Measurements from ENCODE around the gene UBE2L5. TPM values are rescaled to one million over a fixed set of nuclear protein-coding genes. Genes with fewer than 3 reads are reported as not detected.
A peak's percentile ranks its signal among the peaks of the same experiment; 100 is the strongest.

UBE2L5 gene
- total RNA-seq, 3 donors from 2014 or later (not counting 1 experiment from before 2014, with no cell fraction given) = not detected

DNA sequence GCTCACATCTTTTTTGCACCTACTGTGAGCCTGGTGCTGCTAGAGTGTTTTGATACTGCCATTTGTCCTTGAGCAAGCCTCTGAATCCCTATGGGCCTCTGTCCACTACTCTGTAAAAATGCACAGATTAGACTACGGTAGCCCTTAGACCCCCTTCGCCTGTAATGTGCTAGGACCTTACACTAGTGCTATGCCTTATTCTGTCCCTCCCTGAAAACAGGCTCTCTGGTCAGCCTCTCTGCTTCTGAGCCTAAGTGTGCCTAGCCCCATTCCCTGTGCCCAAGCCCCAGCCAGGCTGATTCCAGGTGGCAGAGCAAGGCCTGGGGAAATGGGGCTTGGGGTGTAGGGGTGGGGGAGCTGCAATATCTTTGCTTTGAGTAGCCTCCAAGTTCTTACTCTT lies 32.7 kb downstream of the UBE2L5 start:
- ATAC-seq = peak in 1 of 3 donors; percentile 21
- peaks cover 13 to 17% of the 10 kb centered on the region in 2 donors for H3K4me1 Mint-ChIP-seq
- no peak for DNase-seq
- Histone ChIP-seq H3K27me3 (ENCODE audit: control insufficient read depth, insufficient read depth, low read length) (no peaks in the 10 kb centered on the region), H3K4me1 (ENCODE audit: control insufficient read depth, insufficient read depth, low read length) (peaks cover 2% of the 10 kb centered on the region), H3K9me3 (ENCODE audit: control insufficient read depth, insufficient read depth, low read length) (no peaks in the 10 kb centered on the region), H3K4me3 (ENCODE audit: low read length) (no peak overlapping the region), H3K36me3 (ENCODE audit: control insufficient read depth, insufficient read depth, low read length) (peaks cover 18% of the 10 kb centered on the region), H3K27ac (ENCODE audit: low read length) (no peak overlapping the region)
- H3K4me3 Mint-ChIP-seq = no peak overlapping the region
- H3K27ac Mint-ChIP-seq = no peak overlapping the region
- H3K36me3 Mint-ChIP-seq = no peaks in the 10 kb centered on the region
- no peaks in the 10 kb centered on the region for H3K9me3 Mint-ChIP-seq
- TF ChIP-seq, protein P1, sequence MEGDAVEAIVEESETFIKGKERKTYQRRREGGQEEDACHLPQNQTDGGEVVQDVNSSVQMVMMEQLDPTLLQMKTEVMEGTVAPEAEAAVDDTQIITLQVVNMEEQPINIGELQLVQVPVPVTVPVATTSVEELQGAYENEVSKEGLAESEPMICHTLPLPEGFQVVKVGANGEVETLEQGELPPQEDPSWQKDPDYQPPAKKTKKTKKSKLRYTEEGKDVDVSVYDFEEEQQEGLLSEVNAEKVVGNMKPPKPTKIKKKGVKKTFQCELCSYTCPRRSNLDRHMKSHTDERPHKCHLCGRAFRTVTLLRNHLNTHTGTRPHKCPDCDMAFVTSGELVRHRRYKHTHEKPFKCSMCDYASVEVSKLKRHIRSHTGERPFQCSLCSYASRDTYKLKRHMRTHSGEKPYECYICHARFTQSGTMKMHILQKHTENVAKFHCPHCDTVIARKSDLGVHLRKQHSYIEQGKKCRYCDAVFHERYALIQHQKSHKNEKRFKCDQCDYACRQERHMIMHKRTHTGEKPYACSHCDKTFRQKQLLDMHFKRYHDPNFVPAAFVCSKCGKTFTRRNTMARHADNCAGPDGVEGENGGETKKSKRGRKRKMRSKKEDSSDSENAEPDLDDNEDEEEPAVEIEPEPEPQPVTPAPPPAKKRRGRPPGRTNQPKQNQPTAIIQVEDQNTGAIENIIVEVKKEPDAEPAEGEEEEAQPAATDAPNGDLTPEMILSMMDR (IDR thresholded peaks at IDR 0.05) = no peak
- intact Hi-C loops (cut with micrococcal nuclease) = no loop called here
- no peaks in the 10 kb centered on the region for H3K27me3 Mint-ChIP-seq (ENCODE audit: low read depth in 2 of 2)
- WGBS (ENCODE audit: insufficient coverage) = 98% methylated on average over 2 of the region's 2 CpGs

DNA sequence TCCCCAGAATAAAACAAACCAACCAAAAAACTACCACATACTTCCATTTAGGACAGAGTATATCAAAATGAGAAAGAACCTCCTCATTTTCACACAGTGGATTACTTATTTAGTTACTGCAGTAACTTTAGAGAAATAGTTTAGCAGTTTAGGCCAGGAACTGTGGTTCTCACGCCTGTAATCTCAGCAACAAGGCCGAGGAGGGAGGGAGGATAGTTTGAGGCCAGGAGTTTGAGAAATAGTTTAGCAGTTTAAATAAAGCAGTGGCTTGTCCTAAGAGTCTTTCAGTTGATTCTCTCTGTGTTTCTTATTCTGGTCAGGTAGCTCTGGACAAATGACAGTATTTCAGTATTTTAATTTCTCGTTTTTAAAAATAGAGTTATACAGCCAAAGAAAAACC lies 34.0 kb downstream of the UBE2L5 start:
- Histone ChIP-seq H3K27ac (ENCODE audit: low read length) (peak overlapping the region; percentile 14), H3K36me3 (ENCODE audit: control insufficient read depth, insufficient read depth, low read length) (peaks cover 19% of the 10 kb centered on the region), H3K27me3 (ENCODE audit: control insufficient read depth, insufficient read depth, low read length) (no peaks in the 10 kb centered on the region), H3K4me1 (ENCODE audit: control insufficient read depth, insufficient read depth, low read length) (peaks cover 2% of the 10 kb centered on the region), H3K4me3 (ENCODE audit: low read length) (no peak overlapping the region), H3K9me3 (ENCODE audit: control insufficient read depth, insufficient read depth, low read length) (no peaks in the 10 kb centered on the region)
- ATAC-seq (peak in 1 of 3 donors; percentile 30), DNase-seq (no peak)
- intact Hi-C loops (cut with micrococcal nuclease) = no loop called here
- Mint-ChIP-seq H3K27ac (peak overlapping the region; percentile 52 to 57), H3K4me1 (peaks cover 15 to 20% of the 10 kb centered on the region in 2 donors), H3K27me3 (ENCODE audit: low read depth in 2 of 2) (no peaks in the 10 kb centered on the region), H3K9me3 (no peaks in the 10 kb centered on the region), H3K4me3 (no peak overlapping the region), H3K36me3 (peaks cover 3% of the 10 kb centered on the region)
- WGBS (ENCODE audit: insufficient coverage) = 26% methylated on average over 2 of the region's 3 CpGs
- TF ChIP-seq, protein P1 (IDR thresholded peaks at IDR 0.05) = no peak

DNA sequence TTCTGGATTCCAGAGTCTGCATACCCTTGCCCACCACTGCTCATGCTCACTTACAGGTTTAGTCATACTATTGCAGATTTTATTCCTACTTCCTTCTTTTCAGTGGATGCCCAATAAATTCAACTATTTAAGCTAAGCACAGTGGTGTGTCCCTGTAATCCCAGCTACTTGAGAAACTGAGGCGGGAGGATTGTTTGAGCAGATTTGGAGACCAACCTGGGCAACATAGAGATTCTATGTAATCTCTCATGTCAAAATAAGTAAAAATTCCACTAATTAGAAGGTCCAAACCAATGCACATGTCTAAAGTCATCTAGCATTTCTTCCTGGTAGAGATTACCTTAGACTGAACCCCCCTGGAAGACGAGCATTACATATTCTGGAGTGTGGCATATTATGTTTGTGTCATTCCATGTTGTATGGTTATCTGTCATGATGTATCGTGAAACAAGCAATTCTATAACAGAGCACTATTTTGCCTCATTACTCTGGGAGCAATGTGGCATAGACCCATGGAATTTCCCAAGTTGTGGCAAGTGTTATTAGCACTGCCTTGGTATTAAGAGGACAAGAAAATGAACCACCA lies 35.1 kb downstream of the UBE2L5 start:
- Mint-ChIP-seq H3K27ac (peak overlapping the region; percentile 43 to 52), H3K9me3 (no peaks in the 10 kb centered on the region), H3K4me3 (no peak overlapping the region), H3K4me1 (peaks cover 24 to 31% of the 10 kb centered on the region in 2 donors), H3K36me3 (peaks cover 10% of the 10 kb centered on the region), H3K27me3 (ENCODE audit: low read depth in 2 of 2) (no peaks in the 10 kb centered on the region)
- Histone ChIP-seq H3K4me1 (ENCODE audit: control insufficient read depth, insufficient read depth, low read length) (peaks cover 2% of the 10 kb centered on the region), H3K27ac (ENCODE audit: low read length) (no peak overlapping the region), H3K4me3 (ENCODE audit: low read length) (no peak overlapping the region), H3K36me3 (ENCODE audit: control insufficient read depth, insufficient read depth, low read length) (peaks cover 30% of the 10 kb centered on the region), H3K9me3 (ENCODE audit: control insufficient read depth, insufficient read depth, low read length) (no peaks in the 10 kb centered on the region), H3K27me3 (ENCODE audit: control insufficient read depth, insufficient read depth, low read length) (no peaks in the 10 kb centered on the region)
- 100% methylated on average over 2 of the region's 3 CpGs for WGBS (ENCODE audit: insufficient coverage)
- TF ChIP-seq, protein P1 (IDR thresholded peaks at IDR 0.05) = no peak
- ATAC-seq (peak in 1 of 3 donors; percentile 8), DNase-seq (no peak)
- intact Hi-C loops (cut with micrococcal nuclease) = no loop called here

Data from natural killer cell (primary cell).